PC-3 (cell line): Measurements from ENCODE around the gene RFXANK. TPM values are rescaled to one million over a fixed set of nuclear protein-coding genes. Genes with fewer than 3 reads are reported as not detected.
"Not testable (repeated sequence)": the region's sequence is repeated elsewhere in the genome, so short reads cannot be mapped to it uniquely, and the experiment has no call there.

Experiments
- ATAC-seq: fragments of 200-7000 bp; cut with Tn5 transposase; 2 replicates; pipeline ENCODE4 v1.9.1; 2020; ENCODE audit warnings: mild to moderate bottlenecking, moderate library complexity
- BruUV-seq: library from RNA; stranded (reverse); fragments of 400-500 nt; replicated peaks from 2 replicates; lab custom pipeline; 2021; lab: Mats Ljungman, UMichigan
- CTCF ChIA-PET: fragments of 300-600 bp; sonication (Branson Sonifier 250); formaldehyde crosslinking; loops from one replicate; lab custom pipeline; 2022; ENCODE audit warnings: antibody characterized with exemption; lab: Charles Lee
- POLR2A ChIA-PET: fragments of 300-600 bp; sonication (Branson Sonifier 250); formaldehyde crosslinking; loops from one replicate; lab custom pipeline; 2022; ENCODE audit warnings: antibody characterized with exemption; ENCODE audit not compliant: unreplicated experiment; lab: Charles Lee
- DNase-seq: peaks from one replicate; pipeline ENCODE4 v3.0.0-alpha.2; 2015
- H2AFZ ChIP-seq: fragments of 300-600 bp; sonication (generic); 2 replicates; pipeline ENCODE4 v1.6.0; 2016; ENCODE audit warnings: antibody characterized with exemption, low read length
- H3F3A ChIP-seq: fragments of 300-600 bp; sonication (generic); one replicate; pipeline ENCODE4 v1.6.0; 2017; ENCODE audit warnings: antibody characterized with exemption, low read length, control low read depth, mild to moderate bottlenecking; ENCODE audit not compliant: unreplicated experiment
- H3K27ac ChIP-seq: fragments of 300-600 bp; sonication (generic); 2 replicates; pipeline ENCODE4 v1.5.1; 2016; ENCODE audit warnings: mild to moderate bottlenecking, low read length
- H3K27me3 ChIP-seq: fragments of 300-600 bp; sonication (generic); 2 replicates; pipeline ENCODE4 v1.6.1; 2016; ENCODE audit warnings: low read length, mixed read lengths
- H3K36me3 ChIP-seq: fragments of 300-600 bp; sonication (generic); 2 replicates; pipeline ENCODE4 v1.6.1; 2016; ENCODE audit warnings: low read depth, mixed run types, low read length, mixed read lengths
- H3K4me1 ChIP-seq: fragments of 300-600 bp; sonication (generic); 2 replicates; pipeline ENCODE4 v1.5.1; 2016; ENCODE audit warnings: low read length; ENCODE audit not compliant: insufficient read depth
- H3K4me2 ChIP-seq: fragments of 300-600 bp; sonication (generic); 2 replicates; pipeline ENCODE4 v1.6.0; 2016; ENCODE audit warnings: low read length
- H3K4me3 ChIP-seq: fragments of 300-600 bp; sonication (generic); 2 replicates; pipeline ENCODE4 v1.5.1; 2016; ENCODE audit warnings: mild to moderate bottlenecking, low read length, mixed read lengths
- H3K79me2 ChIP-seq: fragments of 300-600 bp; sonication (generic); 2 replicates; pipeline ENCODE4 v1.6.1; 2017; ENCODE audit warnings: low read length, mixed read lengths
- H3K9ac ChIP-seq: fragments of 300-600 bp; sonication (generic); 2 replicates; pipeline ENCODE4 v1.6.0; 2016; ENCODE audit warnings: mild to moderate bottlenecking, low read length
- H3K9me2 ChIP-seq: fragments of 300-600 bp; sonication (generic); replicated peaks from 2 replicates; pipeline ENCODE4 v1.6.1; 2016; ENCODE audit warnings: mixed run types, low read length, mixed read lengths
- H3K9me3 ChIP-seq: fragments of 300-600 bp; sonication (generic); 2 replicates; pipeline ENCODE4 v1.6.1; 2016; ENCODE audit warnings: low read length, mixed read lengths
- H4K20me1 ChIP-seq: fragments of 300-600 bp; sonication (generic); 2 replicates; pipeline ENCODE4 v1.6.1; 2016; ENCODE audit warnings: low read length, mixed read lengths
- EZH2 ChIP-seq: fragments of 300-600 bp; sonication (generic); IDR thresholded peaks from one replicate; pipeline ENCODE4 v1.6.1; 2017; ENCODE audit warnings: antibody characterized with exemption, mild to moderate bottlenecking, low read length; ENCODE audit not compliant: unreplicated experiment
- EZH2phosphoT487 ChIP-seq: fragments of 300-600 bp; sonication (generic); IDR thresholded peaks from 2 replicates; pipeline ENCODE4 v1.6.1; 2018; ENCODE audit warnings: mild to moderate bottlenecking, antibody characterized with exemption, low read length, borderline replicate concordance
- intact Hi-C: fragments of 100-400 bp; cut with micrococcal nuclease; formaldehyde crosslinking; loops from 2 replicates; pipeline ENCODE4 v1.9.0; 2023
- total RNA-seq: library from RNA; depleted of rRNA; stranded (reverse); fragments of >200 nt; gene quantifications from 2 replicates; pipeline ENCODE4 v1.2.3, GENCODE V29; 2014
- TF ChIP-seq, protein P1 (sequence below): fragments of 300-600 bp; sonication (generic); conservative IDR thresholded peaks from 2 replicates; pipeline ENCODE4 v1.5.1; 2017; ENCODE audit warnings: antibody characterized with exemption, low read depth, mild to moderate bottlenecking, low read length

The RFXANK gene
- total RNA-seq, 1 experiment from 2014 or later: 88.5 TPM

DNA sequence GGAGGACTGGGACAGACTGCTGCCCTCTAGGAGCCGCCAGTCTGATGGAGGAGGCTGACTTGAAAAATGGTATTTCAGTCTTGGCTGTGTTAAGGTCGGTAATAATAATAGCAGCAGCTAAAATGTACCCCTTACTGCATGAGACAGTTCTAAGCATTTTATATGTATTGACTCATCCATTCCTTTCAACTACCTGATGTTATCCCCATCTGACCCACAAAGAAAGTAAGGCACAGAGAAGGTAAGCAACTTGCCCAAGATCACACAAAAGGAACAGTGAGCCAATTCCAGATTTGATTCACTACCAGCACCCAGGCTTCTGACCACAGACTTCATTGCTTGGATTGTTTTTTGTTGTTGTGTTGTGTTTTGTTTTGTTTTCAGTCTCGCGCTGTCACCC, 23.7 kb downstream of the RFXANK start:
- intact Hi-C loops: no loop called here
- ChIA-PET POLR2A (no interaction called here), CTCF (no interaction called here)
- no peak overlapping the region for H3K4me2 ChIP-seq
- peaks cover 8% of the 10 kb centered on the region for H3K27me3 ChIP-seq
- no peaks in the 10 kb centered on the region for H3K4me1 ChIP-seq
- no peak overlapping the region for H2AFZ ChIP-seq
- H3K4me3 ChIP-seq: no peak overlapping the region
- no peaks in the 10 kb centered on the region for H3K79me2 ChIP-seq
- H3K27ac ChIP-seq: no peak overlapping the region
- H3F3A ChIP-seq: no peaks in the 10 kb centered on the region
- DNase-seq (no peak), ATAC-seq (no peak)
- no TSS peak for BruUV-seq
- no peaks in the 10 kb centered on the region for H4K20me1 ChIP-seq
- TF ChIP-seq EZH2 (no peak), EZH2phosphoT487 (no peak)
- TF ChIP-seq, protein P1, sequence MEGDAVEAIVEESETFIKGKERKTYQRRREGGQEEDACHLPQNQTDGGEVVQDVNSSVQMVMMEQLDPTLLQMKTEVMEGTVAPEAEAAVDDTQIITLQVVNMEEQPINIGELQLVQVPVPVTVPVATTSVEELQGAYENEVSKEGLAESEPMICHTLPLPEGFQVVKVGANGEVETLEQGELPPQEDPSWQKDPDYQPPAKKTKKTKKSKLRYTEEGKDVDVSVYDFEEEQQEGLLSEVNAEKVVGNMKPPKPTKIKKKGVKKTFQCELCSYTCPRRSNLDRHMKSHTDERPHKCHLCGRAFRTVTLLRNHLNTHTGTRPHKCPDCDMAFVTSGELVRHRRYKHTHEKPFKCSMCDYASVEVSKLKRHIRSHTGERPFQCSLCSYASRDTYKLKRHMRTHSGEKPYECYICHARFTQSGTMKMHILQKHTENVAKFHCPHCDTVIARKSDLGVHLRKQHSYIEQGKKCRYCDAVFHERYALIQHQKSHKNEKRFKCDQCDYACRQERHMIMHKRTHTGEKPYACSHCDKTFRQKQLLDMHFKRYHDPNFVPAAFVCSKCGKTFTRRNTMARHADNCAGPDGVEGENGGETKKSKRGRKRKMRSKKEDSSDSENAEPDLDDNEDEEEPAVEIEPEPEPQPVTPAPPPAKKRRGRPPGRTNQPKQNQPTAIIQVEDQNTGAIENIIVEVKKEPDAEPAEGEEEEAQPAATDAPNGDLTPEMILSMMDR: no peak
- no peaks in the 10 kb centered on the region for H3K9me2 ChIP-seq
- no peaks in the 10 kb centered on the region for H3K36me3 ChIP-seq
- no peak overlapping the region for H3K9ac ChIP-seq
- no peaks in the 10 kb centered on the region for H3K9me3 ChIP-seq

DNA sequence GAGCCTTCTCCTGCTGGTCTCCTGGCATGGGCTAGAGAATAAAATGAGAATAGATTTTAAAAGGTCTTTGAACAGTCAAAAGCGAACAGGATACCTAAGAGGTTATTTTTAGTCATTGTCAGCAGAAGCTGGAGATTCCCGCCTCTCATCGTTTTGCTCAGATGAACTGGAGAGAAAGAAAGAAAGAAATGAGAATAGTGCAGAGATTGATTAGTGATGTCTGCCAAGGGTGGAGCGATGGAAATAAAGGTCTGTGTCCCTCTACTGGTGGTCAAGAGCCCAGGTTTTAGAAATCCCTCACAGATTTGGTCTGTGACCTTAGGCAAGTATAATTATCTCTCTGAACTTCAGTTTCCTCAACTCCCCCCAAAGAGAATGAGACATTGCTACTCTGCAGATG, 25.0 kb downstream of the RFXANK start:
- Histone ChIP-seq H3K4me3 (no peak overlapping the region), H3K9me2 (no peaks in the 10 kb centered on the region), H2AFZ (no peak overlapping the region), H4K20me1 (no peaks in the 10 kb centered on the region), H3K27me3 (peaks cover under 1% of the 10 kb centered on the region; the same call in 1 of the 2 replicates), H3K36me3 (no peaks in the 10 kb centered on the region), H3K4me2 (no peak overlapping the region), H3K4me1 (no peaks in the 10 kb centered on the region), H3K27ac (no peak overlapping the region), H3F3A (no peaks in the 10 kb centered on the region), H3K79me2 (no peaks in the 10 kb centered on the region), H3K9me3 (no peaks in the 10 kb centered on the region), H3K9ac (no peak overlapping the region)
- BruUV-seq: no TSS peak
- ChIA-PET POLR2A (no interaction called here), CTCF (no interaction called here)
- peak; percentile 29; the same call in 1 of the 2 replicates for ATAC-seq
- intact Hi-C loops: no loop called here
- peak; percentile 64 for DNase-seq
- no peak for TF ChIP-seq EZH2phosphoT487
- TF ChIP-seq, protein P1: peak; percentile 48

DNA sequence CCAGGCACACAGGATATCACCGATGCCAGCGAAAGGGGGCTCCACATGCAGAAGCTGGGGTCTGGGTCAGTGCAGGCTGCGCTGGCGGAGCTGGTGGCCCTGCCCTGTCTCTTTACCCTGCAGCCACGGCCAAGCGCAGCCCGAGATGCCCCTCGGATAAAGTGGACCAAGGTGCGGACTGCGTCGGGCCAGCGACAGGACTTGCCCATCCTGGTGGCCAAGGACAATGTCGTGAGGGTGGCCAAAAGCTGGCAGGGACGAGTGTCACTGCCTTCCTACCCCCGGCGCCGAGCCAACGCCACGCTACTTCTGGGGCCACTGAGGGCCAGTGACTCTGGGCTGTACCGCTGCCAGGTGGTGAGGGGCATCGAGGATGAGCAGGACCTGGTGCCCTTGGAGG, 26.9 kb downstream of the RFXANK start:
- H3K27me3 ChIP-seq: no peaks in the 10 kb centered on the region
- H3F3A ChIP-seq: no peaks in the 10 kb centered on the region
- no peak overlapping the region for H3K27ac ChIP-seq
- no peaks in the 10 kb centered on the region for H4K20me1 ChIP-seq
- H3K9me2 ChIP-seq: no peaks in the 10 kb centered on the region
- H3K4me2 ChIP-seq: no peak overlapping the region
- no peaks in the 10 kb centered on the region for H3K79me2 ChIP-seq
- no peak for TF ChIP-seq EZH2phosphoT487
- no peak for TF ChIP-seq EZH2
- TF ChIP-seq, protein P1: no peak
- H3K9ac ChIP-seq: no peak overlapping the region
- ATAC-seq: no peak
- H3K4me1 ChIP-seq: no peaks in the 10 kb centered on the region
- no peak overlapping the region for H2AFZ ChIP-seq
- no peaks in the 10 kb centered on the region for H3K9me3 ChIP-seq
- H3K4me3 ChIP-seq: no peak overlapping the region
- POLR2A ChIA-PET: no interaction called here
- no peaks in the 10 kb centered on the region for H3K36me3 ChIP-seq
- CTCF ChIA-PET: no interaction called here
- BruUV-seq: no TSS peak
- intact Hi-C loops: no loop called here
- DNase-seq: no peak

DNA sequence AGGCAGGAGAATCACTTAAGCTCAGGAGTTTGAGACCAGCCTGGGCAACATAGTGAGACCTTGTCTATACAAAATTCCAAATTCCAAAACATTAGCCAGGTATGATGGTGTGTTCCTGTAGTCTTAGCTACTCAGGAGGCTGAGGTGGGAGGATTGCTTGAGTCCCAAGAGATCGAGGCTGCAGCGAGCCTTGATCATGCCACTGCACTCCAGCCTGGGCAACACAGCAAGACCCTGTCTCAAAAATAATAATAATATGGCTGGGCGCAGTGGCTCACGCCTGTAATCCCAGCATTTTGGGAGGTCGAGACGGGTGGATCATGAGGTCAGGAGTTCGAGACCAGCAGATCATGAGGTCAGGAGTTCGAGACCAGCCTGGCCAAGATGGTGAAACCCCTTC, 28.9 kb downstream of the RFXANK start:
- H3K4me2 ChIP-seq, H3K9me3 ChIP-seq, H3K9me2 ChIP-seq, POLR2A ChIA-PET, H3K4me3 ChIP-seq, H3F3A ChIP-seq, DNase-seq, H3K36me3 ChIP-seq, H3K27ac ChIP-seq, H3K9ac ChIP-seq, H3K27me3 ChIP-seq, CTCF ChIA-PET, ATAC-seq, intact Hi-C loops, H3K4me1 ChIP-seq, H4K20me1 ChIP-seq, H2AFZ ChIP-seq, BruUV-seq, H3K79me2 ChIP-seq: not testable (repeated sequence)
